ENCODE data around the gene VTI1A. TPM values are rescaled to one million over a fixed set of nuclear protein-coding genes. Genes with fewer than 3 reads are reported as not detected.
"Not testable (repeated sequence)": the region's sequence is repeated elsewhere in the genome, so short reads cannot be mapped to it uniquely, and the experiment has no call there.

Gene VTI1A
- polyA plus RNA-seq, 1 donor, result 26.2 TPM

GRCh38 chr10:112722758-112723157 lies 275.7 kb downstream of the VTI1A start:
- no peak for DNase-seq

DNA sequence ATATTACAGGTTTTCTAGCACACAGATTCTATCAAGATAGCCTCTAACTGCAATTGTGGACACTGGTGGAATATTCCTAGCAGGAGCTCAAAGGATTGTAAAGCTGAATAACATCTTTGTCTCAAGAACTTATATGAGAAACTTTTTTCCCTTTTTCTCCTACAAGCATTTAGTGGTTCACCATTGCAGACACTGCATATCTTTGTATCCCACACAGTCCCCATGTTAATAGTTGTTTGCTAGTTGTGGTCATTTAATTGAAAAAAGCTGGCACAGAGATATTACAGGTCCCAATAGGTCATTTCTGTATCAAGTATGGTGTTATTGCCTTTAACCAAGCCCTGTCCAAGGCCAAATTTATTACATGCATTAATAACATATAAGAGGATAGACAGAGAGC lies 276.9 kb downstream of the VTI1A start:
- no peak for DNase-seq

GRCh38 chr10:112724404-112724991 lies 277.5 kb downstream of the VTI1A start:
- no peak for DNase-seq

DNA sequence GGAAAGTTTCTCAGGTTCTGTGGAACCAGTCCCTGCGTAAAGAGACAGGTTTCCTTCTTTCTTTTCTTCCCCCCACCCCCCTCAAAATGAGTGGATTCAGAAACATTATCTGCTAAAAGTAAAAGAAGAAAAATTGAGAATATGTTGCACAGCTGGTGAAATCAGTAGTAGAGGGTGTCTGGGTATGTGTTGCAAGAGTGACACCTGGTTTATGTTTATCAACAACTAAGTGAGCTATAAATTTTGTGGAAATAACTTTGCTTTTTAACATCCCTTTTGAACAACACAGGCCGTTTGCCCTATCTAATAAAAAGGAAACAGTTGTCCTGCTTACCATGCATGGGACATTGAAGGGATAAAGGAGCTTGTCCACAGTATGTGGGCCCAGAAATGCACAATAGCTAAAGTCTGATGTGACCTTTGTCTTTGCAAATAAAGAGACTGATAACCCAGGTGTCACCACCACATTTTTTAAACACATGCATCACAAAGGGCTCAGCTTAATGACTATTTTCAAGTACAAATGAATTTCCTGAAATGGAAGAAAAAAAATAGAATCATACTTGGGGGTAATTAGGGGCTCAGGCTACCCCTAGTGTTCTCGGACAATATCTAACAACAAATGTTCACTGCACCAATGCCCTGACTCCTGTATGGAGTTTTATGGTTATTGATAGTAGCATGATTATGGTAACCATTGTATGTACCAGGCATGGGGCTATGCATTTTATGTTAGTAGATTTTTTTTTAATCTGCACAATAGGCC lies 281.3 kb downstream of the VTI1A start:
- no peak for DNase-seq

DNA sequence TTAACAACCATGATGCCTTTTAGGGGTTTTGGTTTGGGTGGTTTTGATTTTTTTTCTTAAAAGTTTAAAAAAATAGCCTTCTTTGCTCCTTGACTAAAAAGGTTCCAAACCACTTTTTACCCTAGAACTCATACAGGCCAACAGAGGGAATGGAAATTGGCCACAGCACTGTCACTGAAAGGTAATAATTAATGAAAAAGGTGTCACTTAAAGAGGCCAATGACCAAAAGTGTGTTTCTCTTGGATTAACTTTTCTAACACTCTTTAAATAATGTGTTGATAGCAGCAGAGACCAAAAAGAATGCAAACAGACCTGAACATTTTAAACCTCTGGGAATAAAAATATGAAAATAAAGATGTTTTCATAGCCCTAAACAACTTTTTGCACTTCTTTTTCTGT lies 282.0 kb downstream of the VTI1A start:
- DNase-seq, result no peak

DNA sequence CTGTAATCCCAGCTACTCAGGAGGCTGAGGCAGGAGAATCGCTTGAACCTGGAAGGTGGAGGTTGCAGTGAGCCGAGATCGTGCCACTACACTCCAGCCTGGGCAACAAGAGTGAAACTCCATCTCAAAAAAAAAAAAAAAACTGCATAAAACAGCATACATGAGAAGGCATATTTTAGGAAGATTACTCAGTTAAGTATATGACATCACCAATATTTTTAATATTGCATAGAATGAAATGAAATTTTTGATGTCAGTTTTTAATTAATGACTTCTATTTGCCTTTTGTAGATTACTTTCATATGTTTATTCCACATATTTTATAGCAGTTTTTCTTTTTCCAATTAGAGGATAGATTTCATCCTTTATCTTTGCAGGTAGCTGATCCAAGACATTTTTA lies 284.4 kb downstream of the VTI1A start:
- not testable (repeated sequence) for DNase-seq

DNA sequence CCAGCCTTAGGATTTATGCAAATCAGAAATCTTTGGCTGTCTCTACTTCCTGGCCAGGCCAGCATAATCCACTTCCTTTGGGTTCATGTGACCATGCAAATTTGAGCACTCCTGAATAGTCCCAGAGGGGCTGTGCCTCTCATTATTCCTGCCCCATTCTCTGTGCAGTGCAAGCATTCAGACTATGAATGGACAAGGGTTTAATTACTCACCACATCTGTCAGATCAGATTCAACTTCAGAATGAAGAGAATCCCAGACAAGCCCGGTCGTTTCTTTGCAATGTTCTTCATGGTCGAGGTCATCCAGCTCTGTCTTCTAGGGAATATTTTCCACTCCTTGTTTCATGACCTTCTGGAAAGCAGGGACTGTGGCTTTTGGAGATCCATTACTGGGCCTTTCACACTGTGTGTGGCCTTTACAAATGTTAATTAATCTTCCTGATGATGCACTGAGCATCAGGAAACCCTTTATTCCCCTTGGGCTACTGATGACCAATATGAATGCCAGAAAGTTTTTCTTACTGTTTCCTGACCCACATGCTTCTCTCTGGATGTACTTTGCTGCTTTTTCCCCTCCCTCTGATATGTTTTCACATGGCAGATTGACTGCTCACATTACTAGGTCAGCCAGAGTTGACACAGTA lies 285.4 kb downstream of the VTI1A start:
- no peak for DNase-seq

- no peak for DNase-seq
These were observed 288.2 kb downstream of the VTI1A start for GRCh38 chr10:112735041-112735695.

- DNase-seq, result no peak
These were observed 291.9 kb downstream of the VTI1A start for GRCh38 chr10:112738606-112739591.

GRCh38 chr10:112739592-112740353 lies 292.8 kb downstream of the VTI1A start:
- no peak for DNase-seq

DNA sequence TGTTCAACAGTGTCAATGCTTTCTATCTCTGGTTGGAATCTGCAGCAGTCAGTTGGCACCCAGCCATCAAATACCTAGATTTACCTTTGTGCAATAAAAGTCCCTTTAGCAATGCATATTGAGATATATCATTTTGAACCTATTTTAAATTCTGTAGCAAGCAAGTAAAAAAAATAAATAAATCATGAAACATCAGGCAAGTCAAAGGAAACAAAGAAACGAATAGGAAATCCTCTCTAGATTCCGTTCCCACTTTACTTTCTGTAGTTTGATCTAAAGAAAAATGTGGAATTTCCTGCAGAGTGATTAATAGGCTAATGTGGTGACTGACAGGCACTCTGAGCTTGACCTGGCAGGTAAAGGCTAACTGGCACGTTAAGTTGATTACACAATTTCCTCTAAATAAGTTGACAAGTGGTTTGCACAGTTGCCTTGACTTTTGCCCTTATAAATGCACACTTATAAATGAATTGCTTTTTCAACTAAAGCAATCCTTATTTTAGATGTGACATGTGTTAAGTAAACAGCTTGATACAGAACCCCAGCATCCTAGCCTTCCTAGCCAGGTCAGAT lies 294.9 kb downstream of the VTI1A start:
- DNase-seq, result no peak

DNA sequence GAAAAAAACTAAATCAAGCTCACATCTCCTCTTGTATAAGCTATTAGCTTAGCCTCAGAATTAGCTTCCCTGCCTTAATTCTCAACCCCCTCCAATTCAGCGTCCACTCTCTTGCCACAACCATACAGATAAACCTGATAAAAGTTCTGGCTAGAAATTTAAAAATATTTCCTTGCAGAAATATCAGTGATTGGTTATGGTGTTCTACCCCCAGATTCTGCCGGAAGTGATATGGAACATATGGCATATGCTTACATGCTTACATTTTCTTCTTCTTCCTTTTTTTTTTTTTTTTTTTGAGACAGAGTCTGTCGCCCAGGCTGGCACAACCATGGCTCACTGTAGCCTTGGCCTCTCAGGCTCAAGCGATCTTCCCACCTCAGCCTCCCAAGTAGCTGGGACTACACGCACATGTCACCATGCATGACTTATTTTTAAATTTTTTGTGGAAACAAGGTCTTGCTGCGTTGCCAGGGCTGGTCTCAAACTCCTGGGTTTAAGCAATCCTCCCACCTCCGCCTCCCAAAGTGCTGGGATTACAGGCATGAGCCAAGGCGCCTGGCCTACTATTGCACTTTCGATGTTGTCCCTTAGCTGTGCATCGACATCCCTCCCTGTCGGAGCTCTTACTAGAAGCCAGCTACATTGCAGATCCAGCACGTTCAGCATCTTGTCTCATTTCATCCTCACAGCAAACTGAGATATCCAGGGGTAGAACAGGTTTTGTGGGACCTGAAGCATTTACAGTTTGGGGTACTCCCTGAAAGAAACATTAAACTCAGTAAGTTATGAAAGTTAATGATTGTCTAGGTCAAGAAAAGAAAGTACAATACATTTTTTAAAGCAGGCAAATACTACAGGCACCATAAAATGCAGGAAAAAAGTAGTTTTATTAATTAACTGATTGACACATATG lies 297.4 kb downstream of the VTI1A start:
- no peak for DNase-seq

GRCh38 chr10:112746329-112746728 lies 299.3 kb downstream of the VTI1A start:
- no peak for DNase-seq

GRCh38 chr10:112750427-112751167 lies 303.6 kb downstream of the VTI1A start:
- no peak for DNase-seq

DNA sequence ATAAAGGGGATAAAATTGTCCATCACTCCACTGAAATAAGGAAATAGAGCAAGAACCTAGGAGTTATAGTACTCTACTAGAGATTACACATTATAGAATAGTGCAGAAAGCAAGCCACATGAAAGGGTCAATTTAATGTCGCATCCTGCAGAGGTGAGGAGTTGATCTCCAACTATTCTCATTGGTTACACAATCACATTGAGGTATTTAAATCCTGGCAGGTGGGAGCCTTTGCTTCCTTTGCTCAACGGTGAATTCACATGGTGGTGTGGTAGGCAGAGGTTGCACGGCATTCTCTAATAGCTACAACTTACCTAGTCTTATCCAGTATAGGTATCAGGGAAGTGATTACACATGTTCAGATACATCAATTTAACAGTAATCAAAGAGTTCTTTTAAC lies 304.6 kb downstream of the VTI1A start:
- DNase-seq, result no peak

DNA sequence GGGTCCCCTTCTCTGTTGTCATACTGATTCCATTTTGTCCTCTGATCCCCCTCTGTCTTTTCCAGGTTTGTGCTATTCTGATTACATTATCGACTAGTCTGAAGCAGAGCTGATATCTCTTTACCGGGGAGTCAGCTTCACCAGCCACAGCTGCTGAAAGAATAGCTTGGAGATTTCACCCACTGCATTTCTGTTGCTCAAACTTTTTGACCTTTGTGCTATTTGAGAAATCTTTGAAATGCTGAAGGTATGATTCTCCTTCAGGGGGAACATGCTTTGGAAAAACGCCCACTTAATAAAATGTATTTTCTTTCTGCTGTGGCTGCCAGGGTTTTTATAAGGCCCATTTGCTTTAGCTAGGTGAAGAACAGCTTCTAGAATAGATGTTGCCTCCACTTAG lies 305.3 kb downstream of the VTI1A start:
- DNase-seq, result no peak

DNA sequence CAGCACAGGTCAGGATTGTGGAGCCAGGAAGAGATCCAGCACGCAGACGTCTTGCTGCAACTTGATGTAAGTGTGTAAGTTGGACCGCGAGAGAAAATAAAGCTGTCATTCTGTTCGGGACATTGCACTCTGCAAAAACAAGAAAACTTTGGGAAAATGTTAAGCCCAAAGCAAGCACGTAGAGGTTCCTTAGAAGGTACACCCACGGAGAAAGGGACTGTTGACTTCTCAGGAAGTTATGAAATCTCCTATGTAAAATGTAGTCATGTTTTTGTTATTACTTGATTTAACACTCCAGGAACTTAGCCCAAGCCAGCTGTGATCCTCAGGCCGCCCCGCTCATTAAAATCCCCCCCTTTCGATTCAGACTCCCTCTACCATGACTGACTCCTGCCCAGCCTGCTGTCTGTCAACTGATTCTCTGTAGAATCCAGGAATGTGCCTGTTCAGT lies 307.0 kb downstream of the VTI1A start:
- no peak for DNase-seq

DNA sequence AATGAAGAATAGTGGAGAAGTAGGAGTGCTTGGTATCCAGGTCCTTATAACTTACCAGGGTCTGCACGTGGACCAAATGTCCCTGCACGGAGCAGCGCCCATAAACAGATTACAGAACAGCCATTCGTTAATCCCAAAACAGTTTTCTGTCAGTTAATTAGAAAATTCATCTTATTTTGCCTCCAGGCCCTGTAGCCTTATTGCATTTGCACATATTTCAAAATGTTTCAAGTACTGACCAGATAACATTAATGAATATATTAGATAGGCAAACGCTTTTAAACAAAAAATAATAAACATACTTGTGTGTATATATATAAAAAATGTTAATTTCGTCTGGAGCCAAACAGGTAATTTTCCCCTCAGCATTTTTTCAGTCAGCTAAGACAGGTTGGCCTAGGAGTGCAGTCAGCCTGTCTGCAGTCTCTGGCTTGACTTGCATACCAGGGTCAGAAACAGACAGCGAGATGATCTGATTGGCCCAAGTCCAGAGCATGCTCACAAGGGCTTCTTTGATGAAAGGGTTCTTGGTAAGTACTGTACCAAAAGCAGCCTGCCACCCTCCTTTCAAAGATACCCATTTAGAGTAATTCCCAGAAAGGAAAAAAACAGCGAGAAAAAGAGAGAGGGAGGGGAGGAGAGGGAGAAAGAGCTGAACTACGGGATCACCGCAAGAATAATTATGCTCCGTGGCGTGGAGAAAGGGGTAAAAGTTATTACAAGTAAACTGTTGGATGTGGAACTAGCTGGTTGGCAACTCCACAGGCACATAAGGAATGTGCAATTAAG lies 308.6 kb downstream of the VTI1A start:
- DNase-seq, result no peak
